H1 (cell line): Measurements from ENCODE around the gene STH. TPM values are rescaled to one million over a fixed set of nuclear protein-coding genes. Genes with fewer than 3 reads are reported as not detected.

ENCODE experiments used
- CTCF ChIA-PET: fragments of 300-600 bp; sonication (Branson Sonifier 250); formaldehyde crosslinking; loops from one replicate; lab custom pipeline; 2021; ENCODE audit not compliant: partially characterized antibody; lab: Charles Lee
- POLR2A ChIA-PET: fragments of 300-600 bp; sonication (Branson Sonifier 250); formaldehyde crosslinking; loops from one replicate; lab custom pipeline; 2021; ENCODE audit warnings: inconsistent platforms; ENCODE audit not compliant: partially characterized antibody; lab: Charles Lee
- DNase-seq, 2 experiments: peaks; one replicate each; pipeline versions ENCODE4 v3.0.0 to v3.0.0-alpha.2; 2010 to 2022; ENCODE audit warnings: low spot score in 2 of 2, low read depth in 1 of 2, mixed read lengths in 1 of 2
- FAIRE-seq: peaks from 2 replicates; lab custom pipeline; 2011; peaks lifted over from hg19 to GRCh38; lab: Jason Lieb, UNC
- H2AFZ ChIP-seq: 2 replicates; pipeline ENCODE4 v1.8.1; 2012; ENCODE audit warnings: low read length, inconsistent platforms
- H2AK5ac ChIP-seq: 2 replicates; pipeline ENCODE4 v1.6.1; 2013; ENCODE audit warnings: low read depth, low read length
- H2BK120ac ChIP-seq: replicated peaks from 2 replicates; pipeline ENCODE3; 2013; ENCODE audit warnings: low read depth, low read length, inconsistent platforms
- H2BK12ac ChIP-seq: 2 replicates; pipeline ENCODE4 v1.6.1; 2013; ENCODE audit warnings: low read depth, low read length
- H2BK15ac ChIP-seq: 2 replicates; pipeline ENCODE4 v1.6.1; 2013; ENCODE audit warnings: low read length
- H2BK20ac ChIP-seq: 2 replicates; pipeline ENCODE4 v1.6.1; 2013; ENCODE audit warnings: low read length
- H2BK5ac ChIP-seq: 2 replicates; pipeline ENCODE4 v1.6.1; 2013; ENCODE audit warnings: low read depth, low read length
- H3K14ac ChIP-seq: 2 replicates; pipeline ENCODE4 v1.6.1; 2013; ENCODE audit warnings: inconsistent platforms; ENCODE audit not compliant: insufficient read length
- H3K18ac ChIP-seq: 2 replicates; pipeline ENCODE4 v1.6.1; 2013; ENCODE audit warnings: low read length; ENCODE audit errors: extremely low read depth
- H3K23ac ChIP-seq: 2 replicates; pipeline ENCODE4 v1.6.1; 2013; ENCODE audit warnings: inconsistent platforms; ENCODE audit not compliant: insufficient read length
- H3K23me2 ChIP-seq: 2 replicates; pipeline ENCODE4 v1.6.1; 2013; ENCODE audit warnings: low read depth, low read length
- H3K27ac ChIP-seq: 2 replicates; pipeline ENCODE4 v1.6.1; 2011; ENCODE audit warnings: low read depth, low read length, inconsistent platforms
- H3K27me3 ChIP-seq, 4 experiments: replicated peaks in 1 of 4; 1 replicate in 1 of 4; 2 replicates in 3 of 4; pipeline versions ENCODE4 v1.6.1 to v1.8.1; 2011 to 2013; ENCODE audit warnings: low read length in 3 of 4, mild to moderate bottlenecking in 3 of 4, inconsistent platforms in 2 of 4, mixed read lengths in 2 of 4, moderate library complexity in 1 of 4; ENCODE audit not compliant: control insufficient read depth in 3 of 4, insufficient read depth in 3 of 4; ENCODE audit errors: extremely low read depth in 1 of 4
- H3K36me3 ChIP-seq, 4 experiments: 2 replicates each; pipeline versions ENCODE4 v1.6.1 to v1.8.1; 2011 to 2013; ENCODE audit warnings: mild to moderate bottlenecking in 4 of 4, low read length in 3 of 4, moderate library complexity in 2 of 4, control low read depth in 1 of 4, inconsistent platforms in 1 of 4; ENCODE audit not compliant: insufficient read depth in 4 of 4, control insufficient read depth in 2 of 4
- H3K4ac ChIP-seq: replicated peaks from 2 replicates; pipeline ENCODE3; 2013; ENCODE audit warnings: low read length, low read depth, mixed read lengths, inconsistent platforms; ENCODE audit not compliant: insufficient read length
- H3K4me1 ChIP-seq, 4 experiments: replicated peaks in 1 of 4; 1 replicate in 1 of 4; 2 replicates in 3 of 4; pipeline versions ENCODE4 v1.6.1 to v1.8.1; 2011 to 2013; ENCODE audit warnings: low read length in 3 of 4, inconsistent platforms in 2 of 4, mixed read lengths in 1 of 4; ENCODE audit not compliant: insufficient read depth in 4 of 4, control insufficient read depth in 3 of 4
- H3K4me2 ChIP-seq, 2 experiments: 2 replicates each; pipeline versions ENCODE4 v1.6.1 to v1.8.1; 2011 to 2013; ENCODE audit warnings: low read depth in 2 of 2, low read length in 2 of 2, control low read depth in 1 of 2, inconsistent platforms in 1 of 2, mild to moderate bottlenecking in 1 of 2; ENCODE audit not compliant: insufficient read depth in 1 of 2
- H3K4me3 ChIP-seq, 4 experiments: fragments of 200-600, 300-600 bp in 1 of 4; sonication (generic), shearing (Covaris generic), sonication (Bioruptor Twin) in 1 of 4; 2 replicates each; pipeline versions ENCODE4 v1.5.1 to v1.8.1; 2011 to 2016; ENCODE audit warnings: low read length in 4 of 4, low read depth in 3 of 4, control low read depth in 2 of 4, inconsistent platforms in 2 of 4, mild to moderate bottlenecking in 2 of 4, mixed read lengths in 1 of 4, moderate library complexity in 1 of 4; ENCODE audit not compliant: insufficient read depth in 2 of 4; ENCODE audit errors: extremely low read depth in 1 of 4
- H3K56ac ChIP-seq: replicated peaks from 2 replicates; pipeline ENCODE3; 2013; ENCODE audit warnings: low read depth, mild to moderate bottlenecking, mixed read lengths, low read length, inconsistent platforms; ENCODE audit not compliant: insufficient read length
- H3K79me1 ChIP-seq: 2 replicates; pipeline ENCODE4 v1.6.1; 2013; ENCODE audit warnings: low read depth, low read length, control low read depth
- H3K79me2 ChIP-seq, 2 experiments: 2 replicates each; pipeline versions ENCODE4 v1.6.1 to v1.8.1; 2012 to 2013; ENCODE audit warnings: low read length in 2 of 2, mild to moderate bottlenecking in 2 of 2, inconsistent platforms in 1 of 2; ENCODE audit not compliant: insufficient read depth in 2 of 2, control insufficient read depth in 1 of 2
- H3K9ac ChIP-seq, 4 experiments: replicated peaks in 1 of 4; 1 replicate in 1 of 4; 2 replicates in 3 of 4; pipeline versions ENCODE4 v1.6.1 to v1.8.1; 2011 to 2013; ENCODE audit warnings: low read depth in 3 of 4, low read length in 3 of 4, control low read depth in 2 of 4, mild to moderate bottlenecking in 2 of 4, moderate library complexity in 2 of 4, inconsistent platforms in 1 of 4; ENCODE audit errors: extremely low read depth in 1 of 4
- H3K9me3 ChIP-seq, 2 experiments: 2 replicates each; pipeline versions ENCODE4 v1.6.1 to v1.8.1; 2012 to 2013; ENCODE audit warnings: mild to moderate bottlenecking in 2 of 2, moderate library complexity in 2 of 2, control low read depth in 1 of 2, inconsistent platforms in 1 of 2, low read depth in 1 of 2, low read length in 1 of 2, mixed read lengths in 1 of 2; ENCODE audit not compliant: insufficient read depth in 2 of 2
- H4K20me1 ChIP-seq, 2 experiments: replicated peaks in 1 of 2; 2 replicates each; pipeline versions ENCODE3 to v1.8.1; 2011 to 2013; ENCODE audit warnings: inconsistent platforms in 2 of 2, low read length in 2 of 2, mild to moderate bottlenecking in 1 of 2; ENCODE audit not compliant: insufficient read depth in 2 of 2, control insufficient read depth in 1 of 2
- H4K5ac ChIP-seq: 2 replicates; pipeline ENCODE4 v1.6.1; 2013; ENCODE audit warnings: low read length, low read depth, mixed read lengths, inconsistent platforms; ENCODE audit not compliant: insufficient read length
- H4K8ac ChIP-seq: 2 replicates; pipeline ENCODE4 v1.8.0; 2013; ENCODE audit warnings: mild to moderate bottlenecking, moderate library complexity, low read length, inconsistent platforms; ENCODE audit not compliant: insufficient read depth; ENCODE audit errors: extremely low read depth
- H4K91ac ChIP-seq: replicated peaks from 2 replicates; pipeline ENCODE3; 2013; ENCODE audit warnings: low read length, mixed read lengths, inconsistent platforms; ENCODE audit not compliant: insufficient read length
- CHD1 ChIP-seq: IDR thresholded peaks from 2 replicates; pipeline ENCODE4 v1.6.1; 2012; ENCODE audit warnings: low read depth, low read length, improper control_type of control experiment
- CHD2 ChIP-seq: IDR thresholded peaks from 2 replicates; pipeline ENCODE4 v1.6.1; 2012; ENCODE audit warnings: low read length, improper control_type of control experiment
- YY1 ChIP-seq: IDR thresholded peaks from 2 replicates; pipeline ENCODE4 v1.6.1; 2011; ENCODE audit warnings: low read depth, mild to moderate bottlenecking, low read length
- WGBS, 2 experiments: shearing (Covaris generic) in 1 of 2; methylation state at CpG; one replicate each; pipeline versions ENCODE4 v1.1.6 to v1.1.7; 2013 to 2015; ENCODE audit warnings: low lambda C conversion rate in 2 of 2, mixed read lengths in 2 of 2, inconsistent platforms in 1 of 2, low coverage in 1 of 2, missing lambda C conversion rate in 1 of 2; ENCODE audit not compliant: insufficient replicate concordance in 2 of 2, insufficient coverage in 1 of 2, insufficient read length in 1 of 2; ENCODE audit errors: extremely low coverage in 1 of 2, missing lambda C conversion rate in 1 of 2; 5-methylcytosine and 5-hydroxymethylcytosine counted together
- polyA plus RNA-seq, 7 experiments: library from polyadenylated mRNA; depleted of rRNA in 3 of 7; stranded (reverse) in 5 of 7; unstranded in 2 of 7; fragments of >200 nt in 5 of 7; fragments of 200-250 nt in 2 of 7; gene quantifications; 1 replicate in 5 of 7; 2 replicates in 1 of 7; 4 replicates in 1 of 7; pipeline versions ENCODE4 v1.2.1 to v1.2.3, GENCODE V29; 2011 to 2013; ENCODE audit warnings: missing spikeins in 2 of 7, mixed read lengths in 2 of 7
- total RNA-seq: library from RNA; stranded (reverse); fragmentation: NEBNext Ultra II Directional; extraction: Animal tissue kit (Norgen Biotek cat#: 25700); gene quantifications from 2 replicates; pipeline ENCODE4 v1.2.1, GENCODE V29; 2021
- TF ChIP-seq, protein P1 (sequence below), 3 experiments: IDR thresholded peaks; 1 replicate in 2 of 3; 2 replicates in 1 of 3; pipeline versions ENCODE4 v1.5.1 to v1.6.1; 2011; ENCODE audit warnings: low read length in 3 of 3, mild to moderate bottlenecking in 3 of 3, inconsistent platforms in 2 of 3, low read depth in 1 of 3, moderate library complexity in 1 of 3; ENCODE audit not compliant: insufficient read depth in 1 of 3; ENCODE audit errors: control extremely low read depth in 1 of 3

The STH gene
- total and polyA plus RNA-seq, 2 of the 8 experiments (the other 6 are each of a cell fraction or from before 2014, with no cell fraction given): not detected

DNA sequence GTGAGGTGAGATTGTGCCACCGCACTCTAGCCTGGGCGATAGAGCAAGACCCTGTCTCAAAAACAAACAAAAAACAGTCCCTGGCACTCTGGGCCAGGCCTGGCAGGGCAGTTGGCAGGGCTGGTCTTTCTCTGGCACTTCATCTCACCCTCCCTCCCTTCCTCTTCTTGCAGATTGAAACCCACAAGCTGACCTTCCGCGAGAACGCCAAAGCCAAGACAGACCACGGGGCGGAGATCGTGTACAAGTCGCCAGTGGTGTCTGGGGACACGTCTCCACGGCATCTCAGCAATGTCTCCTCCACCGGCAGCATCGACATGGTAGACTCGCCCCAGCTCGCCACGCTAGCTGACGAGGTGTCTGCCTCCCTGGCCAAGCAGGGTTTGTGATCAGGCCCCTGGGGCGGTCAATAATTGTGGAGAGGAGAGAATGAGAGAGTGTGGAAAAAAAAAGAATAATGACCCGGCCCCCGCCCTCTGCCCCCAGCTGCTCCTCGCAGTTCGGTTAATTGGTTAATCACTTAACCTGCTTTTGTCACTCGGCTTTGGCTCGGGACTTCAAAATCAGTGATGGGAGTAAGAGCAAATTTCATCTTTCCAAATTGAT lies 24.8 kb downstream of the STH start:
- H3K9ac ChIP-seq: no peak overlapping the region
- H2BK12ac ChIP-seq: no peak overlapping the region
- no peaks in the 10 kb centered on the region for H3K23me2 ChIP-seq
- WGBS, 2 experiments: 93% methylated on average over 21 of the region's 24 CpGs; no CpG with 5 or more reads in 1 of the 2 experiments
- POLR2A ChIA-PET: interaction anchor here (0.6 kb wide), 2 partner anchors 42 to 216 kb away, joined by 3 read pairs; no protein-coding TSS in a partner anchor
- no peak for DNase-seq
- peaks cover 1 to 5% of the 10 kb centered on the region in 2 experiments for H4K20me1 ChIP-seq
- H3K27ac ChIP-seq: no peak overlapping the region
- peaks cover 3 to 15% (median 6%) of the 10 kb centered on the region in 4 experiments for H3K4me1 ChIP-seq
- no peak overlapping the region for H2BK15ac ChIP-seq
- H2AK5ac ChIP-seq: no peak overlapping the region
- H2BK5ac ChIP-seq: no peak overlapping the region
- no peak overlapping the region for H3K18ac ChIP-seq
- no peak overlapping the region for H2AFZ ChIP-seq
- H3K14ac ChIP-seq: no peak overlapping the region
- H3K36me3 ChIP-seq: peaks cover 0 to 3% (median 0%) of the 10 kb centered on the region in 4 experiments; a peak in 1 of 8 replicates
- no peaks in the 10 kb centered on the region for H3K79me1 ChIP-seq
- no peak overlapping the region for H3K4me2 ChIP-seq
- CTCF ChIA-PET: interaction anchor here (0.7 to 1.4 kb wide), 3 partner anchors 11 to 439 kb away, joined by 3 to 4 read pairs (median 3); no protein-coding TSS in a partner anchor
- TF ChIP-seq, protein P1, sequence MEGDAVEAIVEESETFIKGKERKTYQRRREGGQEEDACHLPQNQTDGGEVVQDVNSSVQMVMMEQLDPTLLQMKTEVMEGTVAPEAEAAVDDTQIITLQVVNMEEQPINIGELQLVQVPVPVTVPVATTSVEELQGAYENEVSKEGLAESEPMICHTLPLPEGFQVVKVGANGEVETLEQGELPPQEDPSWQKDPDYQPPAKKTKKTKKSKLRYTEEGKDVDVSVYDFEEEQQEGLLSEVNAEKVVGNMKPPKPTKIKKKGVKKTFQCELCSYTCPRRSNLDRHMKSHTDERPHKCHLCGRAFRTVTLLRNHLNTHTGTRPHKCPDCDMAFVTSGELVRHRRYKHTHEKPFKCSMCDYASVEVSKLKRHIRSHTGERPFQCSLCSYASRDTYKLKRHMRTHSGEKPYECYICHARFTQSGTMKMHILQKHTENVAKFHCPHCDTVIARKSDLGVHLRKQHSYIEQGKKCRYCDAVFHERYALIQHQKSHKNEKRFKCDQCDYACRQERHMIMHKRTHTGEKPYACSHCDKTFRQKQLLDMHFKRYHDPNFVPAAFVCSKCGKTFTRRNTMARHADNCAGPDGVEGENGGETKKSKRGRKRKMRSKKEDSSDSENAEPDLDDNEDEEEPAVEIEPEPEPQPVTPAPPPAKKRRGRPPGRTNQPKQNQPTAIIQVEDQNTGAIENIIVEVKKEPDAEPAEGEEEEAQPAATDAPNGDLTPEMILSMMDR (IDR thresholded peaks at IDR 0.05; ENCODE audit: control extremely low read depth in 1 of 3, insufficient read depth in 1 of 3, low read depth in 1 of 3, low read length in 3 of 3): no peak
- no peak for TF ChIP-seq CHD1
- no peak for TF ChIP-seq YY1
- no peak for TF ChIP-seq CHD2
- TF ChIP-seq, all 59 proteins: peak for 0
- Histone ChIP-seq H4K91ac (no peak overlapping the region), H3K9me3 (no peaks in the 10 kb centered on the region), H2BK120ac (no peak overlapping the region), H3K4me3 (no peak overlapping the region), H3K27me3 (no peaks in the 10 kb centered on the region), H3K4ac (no peak overlapping the region), H4K8ac (no peak overlapping the region; the same call in 1 of the 2 replicates), H3K56ac (no peak overlapping the region), H3K23ac (no peak overlapping the region), H2BK20ac (no peak overlapping the region), H4K5ac (no peak overlapping the region), H3K79me2 (no peaks in the 10 kb centered on the region)
- FAIRE-seq: no peak
